Mesothelial cell of epicardium (in vitro differentiated cells): ENCODE measurements around the gene NOG. TPM values are rescaled to one million over a fixed set of nuclear protein-coding genes. Genes with fewer than 3 reads are reported as not detected.

ENCODE experiments used
- DNase-seq, 2 experiments: peaks; one replicate each; pipeline ENCODE4 v3.0.0; 2021; ENCODE audit warnings: low spot score in 2 of 2; ENCODE audit not compliant: unreplicated experiment in 2 of 2
- H3K27ac Mint-ChIP-seq: 2 replicates; pipeline ENCODE4 v1.8.0; 2021; ENCODE audit warnings: mixed read lengths
- H3K27me3 Mint-ChIP-seq: 2 replicates; pipeline ENCODE4 v1.8.0; 2021; ENCODE audit warnings: low read depth, mixed read lengths
- H3K36me3 Mint-ChIP-seq: 2 replicates; pipeline ENCODE4 v1.8.0; 2021; ENCODE audit warnings: mixed read lengths
- H3K4me1 Mint-ChIP-seq: 2 replicates; pipeline ENCODE4 v1.8.0; 2021; ENCODE audit warnings: mixed read lengths
- H3K4me3 Mint-ChIP-seq: 2 replicates; pipeline ENCODE4 v1.8.0; 2021; ENCODE audit warnings: mild to moderate bottlenecking, moderate library complexity, mixed read lengths
- H3K9me3 Mint-ChIP-seq: 2 replicates; pipeline ENCODE4 v1.8.0; 2021; ENCODE audit warnings: mixed read lengths
- total RNA-seq: library from RNA; stranded (reverse); gene quantifications from 3 replicates; pipeline ENCODE4 v1.2.1, GENCODE V29; 2021
- TF ChIP-seq, protein P1 (sequence below): fragments of 200-600 bp; sonication (generic); IDR thresholded peaks from one replicate; pipeline ENCODE4 v1.5.0; 2021; ENCODE audit warnings: antibody characterized with exemption; ENCODE audit not compliant: unreplicated experiment

The NOG gene
- total RNA-seq, 1 donor from 2014 or later, result 13.7 TPM

DNA sequence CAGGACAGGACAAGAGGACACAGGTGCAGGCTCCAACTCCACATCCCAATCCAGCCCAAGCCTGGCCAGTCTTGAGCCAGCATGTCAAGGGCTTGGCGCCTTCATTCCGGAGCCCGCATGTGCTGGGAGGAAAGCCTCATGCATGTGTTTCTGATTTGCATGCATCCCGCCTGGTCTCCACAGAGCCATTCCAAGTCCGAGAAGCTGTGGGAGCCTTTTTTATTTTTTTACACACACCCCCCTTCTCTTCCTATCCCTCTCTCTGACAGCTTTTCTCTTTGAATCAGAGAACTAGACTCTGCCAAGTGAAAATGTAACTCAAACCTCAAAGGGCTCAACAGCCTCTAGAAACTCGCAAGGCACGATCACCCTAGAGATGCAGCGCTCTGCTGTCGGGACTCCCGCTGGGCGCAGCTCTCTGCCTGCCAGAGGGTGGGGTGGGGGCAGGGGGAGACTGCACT is 45.1 kb downstream of the NOG start:
- peaks cover 12% of the 10 kb centered on the region for H3K4me1 Mint-ChIP-seq
- no peaks in the 10 kb centered on the region for H3K36me3 Mint-ChIP-seq
- peaks cover 24% of the 10 kb centered on the region for H3K27me3 Mint-ChIP-seq
- TF ChIP-seq, protein P1, sequence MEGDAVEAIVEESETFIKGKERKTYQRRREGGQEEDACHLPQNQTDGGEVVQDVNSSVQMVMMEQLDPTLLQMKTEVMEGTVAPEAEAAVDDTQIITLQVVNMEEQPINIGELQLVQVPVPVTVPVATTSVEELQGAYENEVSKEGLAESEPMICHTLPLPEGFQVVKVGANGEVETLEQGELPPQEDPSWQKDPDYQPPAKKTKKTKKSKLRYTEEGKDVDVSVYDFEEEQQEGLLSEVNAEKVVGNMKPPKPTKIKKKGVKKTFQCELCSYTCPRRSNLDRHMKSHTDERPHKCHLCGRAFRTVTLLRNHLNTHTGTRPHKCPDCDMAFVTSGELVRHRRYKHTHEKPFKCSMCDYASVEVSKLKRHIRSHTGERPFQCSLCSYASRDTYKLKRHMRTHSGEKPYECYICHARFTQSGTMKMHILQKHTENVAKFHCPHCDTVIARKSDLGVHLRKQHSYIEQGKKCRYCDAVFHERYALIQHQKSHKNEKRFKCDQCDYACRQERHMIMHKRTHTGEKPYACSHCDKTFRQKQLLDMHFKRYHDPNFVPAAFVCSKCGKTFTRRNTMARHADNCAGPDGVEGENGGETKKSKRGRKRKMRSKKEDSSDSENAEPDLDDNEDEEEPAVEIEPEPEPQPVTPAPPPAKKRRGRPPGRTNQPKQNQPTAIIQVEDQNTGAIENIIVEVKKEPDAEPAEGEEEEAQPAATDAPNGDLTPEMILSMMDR, result no peak
- no peak for DNase-seq
- no peaks in the 10 kb centered on the region for H3K9me3 Mint-ChIP-seq
- H3K27ac Mint-ChIP-seq, result no peak overlapping the region
- H3K4me3 Mint-ChIP-seq, result no peak overlapping the region

GRCh38 chr17:56639517-56639916 is 46.0 kb downstream of the NOG start:
- H3K36me3 Mint-ChIP-seq, result no peaks in the 10 kb centered on the region
- no peaks in the 10 kb centered on the region for H3K9me3 Mint-ChIP-seq
- no peak overlapping the region for H3K4me3 Mint-ChIP-seq
- no peak for DNase-seq
- H3K27me3 Mint-ChIP-seq, result peaks cover 29% of the 10 kb centered on the region
- no peak overlapping the region for H3K27ac Mint-ChIP-seq
- peaks cover 12% of the 10 kb centered on the region for H3K4me1 Mint-ChIP-seq
- TF ChIP-seq, protein P1, result no peak

- no peak overlapping the region for H3K4me3 Mint-ChIP-seq
- H3K4me1 Mint-ChIP-seq, result peaks cover 12% of the 10 kb centered on the region
- DNase-seq, result no peak
- H3K9me3 Mint-ChIP-seq, result no peaks in the 10 kb centered on the region
- TF ChIP-seq, protein P1, result no peak
- no peak overlapping the region for H3K27ac Mint-ChIP-seq
- H3K27me3 Mint-ChIP-seq, result peaks cover 29% of the 10 kb centered on the region
- no peaks in the 10 kb centered on the region for H3K36me3 Mint-ChIP-seq
Measured at GRCh38 chr17:56640116-56640515, 46.6 kb downstream of the NOG start.

- TF ChIP-seq, protein P1, result no peak
- no peak overlapping the region for H3K4me3 Mint-ChIP-seq
- peaks cover 12% of the 10 kb centered on the region for H3K4me1 Mint-ChIP-seq
Measured at GRCh38 chr17:56641373-56641772, 47.9 kb downstream of the NOG start.

DNA sequence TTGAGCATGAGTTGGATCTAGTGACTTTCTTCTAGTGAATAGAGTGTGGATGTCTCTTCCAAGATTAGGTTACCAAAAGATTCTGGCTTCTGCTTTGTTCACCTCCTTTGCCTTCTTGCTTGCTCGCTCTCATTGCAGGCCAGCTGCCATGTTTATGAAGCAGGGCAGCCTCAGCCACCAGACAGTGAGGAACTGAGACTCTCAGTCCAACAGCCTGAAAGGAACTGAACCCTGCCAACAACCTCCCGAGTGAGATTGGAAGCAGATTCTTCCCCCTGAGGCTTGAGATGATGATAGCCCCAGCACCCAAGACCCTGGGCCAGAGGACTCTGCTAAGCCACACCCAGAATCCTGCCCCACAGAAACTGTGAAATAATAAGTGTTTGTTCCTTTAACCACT is 48.4 kb downstream of the NOG start:
- Mint-ChIP-seq H3K9me3 (no peaks in the 10 kb centered on the region), H3K4me1 (peaks cover 10% of the 10 kb centered on the region), H3K27me3 (peaks cover 18% of the 10 kb centered on the region), H3K27ac (no peak overlapping the region), H3K4me3 (no peak overlapping the region), H3K36me3 (no peaks in the 10 kb centered on the region)
- DNase-seq, result no peak
- TF ChIP-seq, protein P1, result no peak

More at GRCh38 chr17:56641373-56641772, 47.9 kb downstream of the NOG start:
- H3K27ac Mint-ChIP-seq, result no peak overlapping the region
- no peaks in the 10 kb centered on the region for H3K36me3 Mint-ChIP-seq
- H3K27me3 Mint-ChIP-seq, result peaks cover 24% of the 10 kb centered on the region
- no peaks in the 10 kb centered on the region for H3K9me3 Mint-ChIP-seq
- DNase-seq, result no peak

GRCh38 chr17:56642424-56642823 is 48.9 kb downstream of the NOG start:
- TF ChIP-seq, protein P1, result no peak
- peaks cover 14% of the 10 kb centered on the region for H3K27me3 Mint-ChIP-seq
- H3K4me1 Mint-ChIP-seq, result peaks cover 13% of the 10 kb centered on the region
- no peaks in the 10 kb centered on the region for H3K9me3 Mint-ChIP-seq
- DNase-seq, result no peak
- H3K36me3 Mint-ChIP-seq, result no peaks in the 10 kb centered on the region
- H3K27ac Mint-ChIP-seq, result no peak overlapping the region
- no peak overlapping the region for H3K4me3 Mint-ChIP-seq
